Keratinocyte (primary cell): ENCODE measurements around the gene TMBIM6. TPM values are rescaled to one million over a fixed set of nuclear protein-coding genes. Genes with fewer than 3 reads are reported as not detected.

ENCODE experiments used
- DNase-seq: peaks from one replicate; pipeline ENCODE4 v3.0.0-alpha.2; 2011; ENCODE audit warnings: low read depth, missing footprints, low spot score
- FAIRE-seq: peaks from 2 replicates; lab custom pipeline; 2011; peaks lifted over from hg19 to GRCh38; lab: Jason Lieb, UNC
- H2AFZ ChIP-seq: 2 replicates; pipeline ENCODE4 v1.6.0; 2012; ENCODE audit warnings: low read length, control low read depth, inconsistent platforms; ENCODE audit not compliant: control insufficient read depth
- H3K27ac ChIP-seq: 2 replicates; pipeline ENCODE4 v1.5.1; 2011; ENCODE audit warnings: low read length; ENCODE audit not compliant: control insufficient read depth, insufficient read depth
- H3K27me3 ChIP-seq: 3 replicates; pipeline ENCODE4 v1.6.0; 2011; ENCODE audit warnings: low read length; ENCODE audit not compliant: control insufficient read depth, insufficient read depth; ENCODE audit errors: extremely low read depth
- H3K36me3 ChIP-seq, 2 experiments: 2 replicates in 1 of 2; 3 replicates in 1 of 2; pipeline ENCODE4 v1.5.1; 2011; ENCODE audit warnings: low read length in 2 of 2, mild to moderate bottlenecking in 1 of 2; ENCODE audit not compliant: control insufficient read depth in 2 of 2, insufficient read depth in 2 of 2; ENCODE audit errors: extremely low read depth in 1 of 2
- H3K4me1 ChIP-seq: 3 replicates; pipeline ENCODE4 v1.5.1; 2011; ENCODE audit warnings: low read length; ENCODE audit not compliant: control insufficient read depth, insufficient read depth; ENCODE audit errors: extremely low read depth
- H3K4me2 ChIP-seq: 3 replicates; pipeline ENCODE4 v1.6.0; 2011; ENCODE audit warnings: low read depth, low read length; ENCODE audit not compliant: control insufficient read depth, insufficient read depth; ENCODE audit errors: extremely low read depth
- H3K4me3 ChIP-seq, 3 experiments: fragments of 200-600 bp in 1 of 3; sonication (generic) in 1 of 3; 2 replicates in 2 of 3; 3 replicates in 1 of 3; pipeline ENCODE4 v1.5.1; 2011 to 2016; ENCODE audit warnings: low read length in 3 of 3, mild to moderate bottlenecking in 3 of 3, control low read depth in 2 of 3, inconsistent platforms in 1 of 3, low read depth in 1 of 3, mixed read lengths in 1 of 3, mixed run types in 1 of 3, moderate library complexity in 1 of 3; ENCODE audit not compliant: control insufficient read depth in 2 of 3, insufficient read depth in 2 of 3; ENCODE audit errors: extremely low read depth in 1 of 3
- H3K79me2 ChIP-seq: 2 replicates; pipeline ENCODE4 v1.6.0; 2012; ENCODE audit warnings: low read length; ENCODE audit not compliant: control insufficient read depth, insufficient read depth
- H3K9ac ChIP-seq: 3 replicates; pipeline ENCODE4 v1.6.0; 2011; ENCODE audit warnings: low read length; ENCODE audit not compliant: control insufficient read depth, insufficient read depth; ENCODE audit errors: extremely low read depth
- H3K9me1 ChIP-seq: 3 replicates; pipeline ENCODE4 v1.6.0; 2011; ENCODE audit warnings: low read length; ENCODE audit not compliant: control insufficient read depth, insufficient read depth; ENCODE audit errors: extremely low read depth
- H3K9me3 ChIP-seq: 2 replicates; pipeline ENCODE4 v1.5.1; 2012; ENCODE audit warnings: low read depth, low read length; ENCODE audit not compliant: control insufficient read depth
- H4K20me1 ChIP-seq: 3 replicates; pipeline ENCODE4 v1.6.0; 2011; ENCODE audit warnings: low read length; ENCODE audit not compliant: control insufficient read depth, insufficient read depth; ENCODE audit errors: extremely low read depth
- CTCF ChIP-seq, 3 experiments: IDR thresholded peaks in 1 of 3; conservative IDR thresholded peaks in 1 of 3; optimal IDR thresholded peaks in 1 of 3; 2 replicates in 2 of 3; 3 replicates in 1 of 3; pipeline versions ENCODE3 to v1.5.1; 2011; ENCODE audit warnings: low read length in 3 of 3, mild to moderate bottlenecking in 3 of 3, moderate library complexity in 2 of 3, control low read depth in 1 of 3, inconsistent platforms in 1 of 3; ENCODE audit not compliant: insufficient read depth in 2 of 3; ENCODE audit errors: extremely low read depth in 1 of 3
- EZH2 ChIP-seq: IDR thresholded peaks from one replicate; pipeline ENCODE4 v1.6.1; 2012; ENCODE audit warnings: inconsistent platforms, mild to moderate bottlenecking, low read length, moderate library complexity
- dilution Hi-C: fragments of 300-500 bp; cut with MboI; formaldehyde crosslinking; loops from one replicate; pipeline ENCODE4 v1.7.0; 2020; ENCODE audit warnings: low sequenced_read_pairs; ENCODE audit not compliant: extremely low pct_ligation_motif_present
- polyA plus RNA-seq, 5 experiments: library from polyadenylated mRNA; depleted of rRNA in 3 of 5; stranded (reverse) in 3 of 5; stranded (forward) in 1 of 5; unstranded in 1 of 5; fragments of >200 nt; gene quantifications; 1 replicate in 1 of 5; 2 replicates in 3 of 5; 3 replicates in 1 of 5; pipeline versions ENCODE4 v1.2.1 to v1.2.3, GENCODE V29; 2011 to 2012; ENCODE audit warnings: missing spikeins in 2 of 5, low read depth in 1 of 5, low replicate concordance in 1 of 5

The TMBIM6 gene
- polyA plus RNA-seq, 1 donor (not counting 4 experiments of a cell fraction or from before 2014, with no cell fraction given) = 668 TPM

- Histone ChIP-seq H3K4me2 (no peak overlapping the region), H3K36me3 (peaks cover 10 to 55% of the 10 kb centered on the region in 2 experiments), H3K27ac (no peak overlapping the region), H3K9me3 (no peaks in the 10 kb centered on the region), H3K9ac (no peak overlapping the region), H4K20me1 (no peaks in the 10 kb centered on the region), H3K4me3 (no peak overlapping the region), H2AFZ (no peak overlapping the region), H3K79me2 (no peaks in the 10 kb centered on the region), H3K9me1 (no peaks in the 10 kb centered on the region), H3K4me1 (no peaks in the 10 kb centered on the region), H3K27me3 (no peaks in the 10 kb centered on the region)
- no peak for FAIRE-seq
- dilution Hi-C loops = no loop called here
- no peak for DNase-seq
- TF ChIP-seq CTCF (optimal IDR thresholded peaks at IDR 0.05 in 1 of 3, IDR thresholded peaks at IDR 0.05 in 1 of 3, conservative IDR thresholded peaks at IDR 0.05 in 1 of 3; ENCODE audit: extremely low read depth in 1 of 3, insufficient read depth in 2 of 3, low read length in 3 of 3) (no peak), EZH2 (no peak)
These were observed 56.1 kb downstream of the TMBIM6 start for GRCh38 chr12:49797449-49797776.

- no peaks in the 10 kb centered on the region for H3K9me3 ChIP-seq
- no peak overlapping the region for H3K4me2 ChIP-seq
- TF ChIP-seq CTCF (optimal IDR thresholded peaks at IDR 0.05 in 1 of 3, IDR thresholded peaks at IDR 0.05 in 1 of 3, conservative IDR thresholded peaks at IDR 0.05 in 1 of 3; ENCODE audit: extremely low read depth in 1 of 3, insufficient read depth in 2 of 3, low read length in 3 of 3) = no peak
- TF ChIP-seq EZH2 = no peak
- H4K20me1 ChIP-seq = no peaks in the 10 kb centered on the region
- dilution Hi-C loops = no loop called here
- no peaks in the 10 kb centered on the region for H3K79me2 ChIP-seq
- no peak overlapping the region for H3K9ac ChIP-seq
- H3K9me1 ChIP-seq = no peaks in the 10 kb centered on the region
- no peak for DNase-seq
- no peaks in the 10 kb centered on the region for H3K27me3 ChIP-seq
- no peaks in the 10 kb centered on the region for H3K4me1 ChIP-seq
- H3K27ac ChIP-seq = no peak overlapping the region
- no peak overlapping the region for H3K4me3 ChIP-seq
- no peak overlapping the region for H2AFZ ChIP-seq
- peaks cover 16 to 57% of the 10 kb centered on the region in 2 experiments for H3K36me3 ChIP-seq
- no peak for FAIRE-seq
These were observed 56.9 kb downstream of the TMBIM6 start for GRCh38 chr12:49798248-49798647.
